IPS-15b (cell line): ENCODE results near the gene CEP104.

Experiments used
- H3K27me3 ChIP-seq: one replicate; pipeline ENCODE4 v1.6.1; 2013; ENCODE audit warnings: low read length; ENCODE audit not compliant: control insufficient read depth, insufficient read depth
- H3K36me3 ChIP-seq: one replicate; pipeline ENCODE4 v1.6.1; 2013; ENCODE audit warnings: low read length; ENCODE audit not compliant: control insufficient read depth, insufficient read depth
- H3K4me1 ChIP-seq: one replicate; pipeline ENCODE4 v1.6.1; 2013; ENCODE audit warnings: mild to moderate bottlenecking, low read length; ENCODE audit not compliant: control insufficient read depth, insufficient read depth
- H3K4me3 ChIP-seq: one replicate; pipeline ENCODE4 v1.5.1; 2013; ENCODE audit warnings: low read depth, low read length
- H3K9ac ChIP-seq: one replicate; pipeline ENCODE4 v1.6.1; 2013; ENCODE audit warnings: low read depth, mild to moderate bottlenecking, low read length
- H3K9me3 ChIP-seq: one replicate; pipeline ENCODE4 v1.6.1; 2013; ENCODE audit warnings: mild to moderate bottlenecking, low read length; ENCODE audit not compliant: control insufficient read depth, insufficient read depth

Gene CEP104

DNA sequence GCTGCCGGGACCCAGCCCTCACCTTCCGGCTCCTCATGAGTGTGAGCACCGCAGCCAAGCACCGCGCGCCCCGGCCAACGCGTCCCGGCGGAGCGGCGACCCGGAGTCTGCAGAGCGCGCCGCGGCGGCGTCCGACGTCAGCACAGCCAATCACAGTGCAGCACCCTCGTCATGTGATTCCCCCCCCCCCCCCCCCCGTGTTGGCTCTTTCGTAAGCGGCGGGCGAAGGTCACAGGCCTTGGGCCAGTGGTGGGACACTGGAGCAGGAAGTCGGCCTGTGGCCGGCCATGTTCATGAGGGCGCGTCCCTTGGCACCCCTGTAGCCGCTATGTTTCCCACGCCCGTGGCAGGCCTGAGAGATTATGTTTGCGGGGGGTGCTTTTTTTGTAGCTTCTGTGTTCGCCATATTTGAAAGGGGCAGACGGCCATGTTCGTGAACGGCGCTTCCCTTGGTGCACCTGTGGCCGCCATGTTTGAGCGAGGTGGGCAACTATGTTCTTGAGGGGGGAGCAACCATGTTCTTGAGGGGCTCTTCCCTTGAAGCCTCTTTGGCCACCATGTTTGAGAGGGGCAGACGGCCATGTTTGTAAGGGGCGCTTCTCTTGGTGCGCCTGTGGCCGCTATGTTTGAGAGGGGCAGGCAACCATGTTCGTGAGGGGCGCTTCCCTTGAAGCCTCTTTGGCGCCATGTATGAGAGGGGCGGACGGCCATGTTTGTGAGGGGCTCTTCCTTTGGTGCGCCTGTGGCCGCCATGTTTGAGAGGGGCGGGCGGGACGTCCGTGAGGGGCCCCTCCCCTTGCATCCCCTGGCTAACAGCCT, 43.3 kb upstream of the CEP104 start, which contains the start of gene C1orf174:
Gene C1orf174 (minus strand): TSS at position 123 of the 819 bp plus-strand sequence. CDS start 86 bp downstream, at position 37.
- Histone ChIP-seq H3K4me1 (peaks cover 3% of the 10 kb centered on the region), H3K4me3 (peak within 1 kb of the TSS; percentile 94), H3K9ac (peak within 1 kb of the TSS; percentile 93), H3K36me3 (no peaks in the 10 kb centered on the region), H3K9me3 (no peaks in the 10 kb centered on the region), H3K27me3 (no peaks in the 10 kb centered on the region)

DNA sequence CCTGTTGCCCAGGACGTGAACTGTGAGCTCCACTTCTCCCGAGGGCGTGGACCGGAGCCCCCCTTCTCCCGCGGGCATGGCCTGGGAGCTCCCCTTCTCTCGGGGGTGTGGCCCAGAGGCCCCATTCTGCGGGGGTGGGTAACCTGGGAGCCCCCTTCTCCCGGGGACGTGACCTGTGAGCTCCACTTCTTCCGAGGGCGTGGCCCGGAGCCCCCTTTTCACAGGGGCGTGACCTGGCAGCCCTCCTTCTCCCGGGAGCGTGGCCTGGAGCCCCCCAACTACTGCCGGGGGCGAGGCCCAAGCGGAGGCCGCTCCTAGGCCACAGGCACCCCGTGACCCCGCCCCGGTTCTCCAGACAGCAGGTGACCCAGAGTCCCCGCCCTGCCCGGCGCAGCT, 42.7 kb upstream of the CEP104 start:
- Histone ChIP-seq H3K36me3 (no peaks in the 10 kb centered on the region), H3K27me3 (no peaks in the 10 kb centered on the region), H3K9me3 (no peaks in the 10 kb centered on the region), H3K4me3 (peak overlapping the region; percentile 94), H3K4me1 (peaks cover 3% of the 10 kb centered on the region), H3K9ac (peak overlapping the region; percentile 93)

DNA sequence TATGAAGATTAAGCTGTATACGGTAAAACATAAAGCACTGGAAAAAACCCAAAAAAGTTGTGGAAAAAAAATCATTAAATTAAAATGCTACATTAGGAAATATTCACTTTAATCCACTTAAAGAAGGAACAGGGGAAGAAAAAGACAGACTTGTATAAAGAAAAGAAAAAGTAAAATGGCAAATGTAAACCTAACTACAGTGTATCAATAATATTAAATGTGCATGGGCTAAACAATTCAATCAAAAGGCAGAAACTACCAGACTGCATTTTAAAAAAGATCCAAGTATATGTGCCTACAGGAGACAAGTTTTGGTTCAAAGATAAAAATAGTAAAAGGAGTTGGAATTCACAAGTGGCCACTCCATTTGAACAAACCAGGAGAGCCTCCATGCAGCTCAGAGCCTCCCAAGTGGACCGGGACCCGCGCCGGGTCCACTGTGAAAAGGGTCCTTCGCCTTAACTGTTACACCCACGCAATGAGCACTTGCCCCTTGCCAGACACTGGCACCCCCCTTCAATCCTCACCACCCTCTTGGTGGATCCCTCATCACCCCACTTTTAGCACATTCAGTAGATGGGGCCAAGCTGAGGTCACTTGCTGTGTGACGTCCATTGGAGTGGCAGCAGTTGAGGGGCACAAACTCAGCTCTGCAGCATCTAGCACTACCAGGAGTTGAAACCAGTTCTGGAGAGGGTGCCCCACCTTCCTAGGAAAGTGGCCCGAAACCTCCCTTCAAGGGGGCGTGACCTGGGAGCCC, 42.2 kb upstream of the CEP104 start:
- peak overlapping the region; percentile 93 for H3K9ac ChIP-seq
- peaks cover 3% of the 10 kb centered on the region for H3K4me1 ChIP-seq
- H3K9me3 ChIP-seq: no peaks in the 10 kb centered on the region
- no peaks in the 10 kb centered on the region for H3K27me3 ChIP-seq
- no peaks in the 10 kb centered on the region for H3K36me3 ChIP-seq
- H3K4me3 ChIP-seq: peak overlapping the region; percentile 94

DNA sequence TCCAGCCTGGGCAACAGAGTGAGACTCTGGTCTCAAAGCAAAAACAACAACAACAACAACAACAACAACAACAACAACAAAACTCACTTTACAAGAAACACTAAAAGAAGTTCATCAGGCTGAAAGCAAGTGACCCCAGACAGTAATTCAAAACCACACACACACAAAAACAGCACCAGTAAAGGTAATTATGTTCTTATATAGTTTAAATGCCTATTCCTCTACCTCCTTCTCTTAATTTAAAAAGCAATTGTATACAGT, 41.4 kb upstream of the CEP104 start:
- H3K4me3 ChIP-seq: peak overlapping the region; percentile 11

DNA sequence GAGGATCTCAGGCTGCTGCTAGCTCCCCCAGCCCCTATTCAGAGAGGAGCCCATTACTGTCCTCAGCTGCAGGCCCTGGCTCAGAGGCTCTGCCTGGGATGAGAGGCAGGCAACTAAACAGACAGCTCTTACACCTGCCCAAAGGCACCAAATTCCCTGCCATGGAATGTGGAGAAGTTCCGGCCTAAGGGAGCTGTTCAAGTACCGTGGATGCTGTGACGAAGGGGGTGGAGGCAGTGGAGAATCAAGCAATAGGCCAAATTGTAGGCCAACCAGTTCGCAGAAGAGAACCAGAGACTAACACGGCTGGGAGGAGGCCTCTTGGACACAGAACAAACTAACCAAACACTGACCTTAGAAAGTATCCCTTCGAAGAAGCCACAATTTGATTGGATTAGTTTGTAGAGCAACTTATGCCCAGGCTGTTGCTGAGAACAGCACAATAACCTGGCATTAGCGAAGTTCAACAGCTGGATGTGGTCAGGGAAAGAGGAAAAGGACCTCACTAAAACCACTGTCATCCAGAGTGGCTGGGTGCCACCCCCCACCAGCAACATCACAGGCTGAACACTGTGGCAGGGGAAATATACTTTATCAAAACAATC, 39.5 kb upstream of the CEP104 start:
- Histone ChIP-seq H3K27me3 (no peaks in the 10 kb centered on the region), H3K36me3 (peaks cover 4% of the 10 kb centered on the region), H3K4me3 (no peak overlapping the region), H3K9me3 (no peaks in the 10 kb centered on the region), H3K9ac (no peak overlapping the region), H3K4me1 (no peaks in the 10 kb centered on the region)

More for the DNA sequence above, 41.4 kb upstream of the CEP104 start:
- Histone ChIP-seq H3K9ac (no peak overlapping the region), H3K27me3 (no peaks in the 10 kb centered on the region), H3K36me3 (no peaks in the 10 kb centered on the region), H3K4me1 (no peaks in the 10 kb centered on the region), H3K9me3 (no peaks in the 10 kb centered on the region)

DNA sequence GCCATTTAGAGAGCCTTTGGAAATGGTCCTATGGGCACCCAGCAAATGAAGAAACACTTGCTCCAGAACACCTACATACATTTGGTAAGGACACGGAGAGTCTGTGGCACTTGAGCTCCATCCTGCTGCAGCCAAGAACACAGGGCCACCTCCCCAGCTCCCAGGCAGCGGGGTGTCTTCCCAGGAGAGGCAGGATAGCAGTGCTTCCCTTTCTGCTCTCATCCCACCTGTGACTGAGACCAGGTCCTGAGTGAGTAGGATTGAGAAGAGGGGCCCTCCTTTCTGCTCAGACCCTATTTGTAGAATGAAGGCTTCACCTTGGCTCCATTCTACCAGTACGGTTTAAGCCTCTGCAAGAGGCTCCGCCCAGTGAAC, 38.9 kb upstream of the CEP104 start:
- Histone ChIP-seq H3K9ac (no peak overlapping the region), H3K9me3 (no peaks in the 10 kb centered on the region)

DNA sequence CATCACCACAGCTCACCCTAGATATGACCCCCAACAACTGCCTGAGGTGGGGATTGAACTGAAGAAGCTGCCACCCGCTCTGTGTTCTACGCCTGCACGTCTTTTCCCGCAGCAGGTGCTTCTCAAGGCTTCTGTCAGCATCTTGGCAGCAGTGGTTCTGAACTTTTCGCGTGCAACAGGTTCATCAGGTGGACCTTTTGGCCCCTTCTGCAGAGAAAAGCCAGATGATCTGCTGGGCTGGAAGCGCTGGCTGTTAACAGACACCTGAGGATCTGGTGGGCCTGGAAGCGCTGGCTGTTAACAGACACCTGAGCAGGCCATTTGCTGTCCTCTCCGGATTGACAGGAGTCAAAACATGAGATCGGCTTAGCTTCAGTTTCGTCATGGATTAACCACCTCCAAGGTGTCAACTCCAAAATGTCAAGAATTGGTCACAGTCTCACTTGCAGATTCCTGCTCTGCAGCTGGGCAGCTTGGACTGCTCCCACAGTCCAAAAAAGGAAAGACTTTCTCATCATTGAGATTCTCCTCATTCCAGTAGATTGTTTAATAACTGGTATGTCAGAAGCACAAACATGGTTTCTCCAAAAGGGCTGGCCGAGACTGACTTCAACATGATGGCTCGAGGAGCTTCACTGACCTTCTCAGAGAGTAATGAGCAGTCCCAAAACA, 38.4 kb upstream of the CEP104 start:
- no peaks in the 10 kb centered on the region for H3K27me3 ChIP-seq
- no peak overlapping the region for H3K4me3 ChIP-seq
- H3K36me3 ChIP-seq: peaks cover 9% of the 10 kb centered on the region
- H3K9me3 ChIP-seq: no peaks in the 10 kb centered on the region
- no peak overlapping the region for H3K9ac ChIP-seq
- no peaks in the 10 kb centered on the region for H3K4me1 ChIP-seq

More for the DNA sequence above, 38.9 kb upstream of the CEP104 start:
- H3K4me3 ChIP-seq: no peak overlapping the region
- no peaks in the 10 kb centered on the region for H3K4me1 ChIP-seq
- peaks cover 5% of the 10 kb centered on the region for H3K36me3 ChIP-seq
- no peaks in the 10 kb centered on the region for H3K27me3 ChIP-seq

DNA sequence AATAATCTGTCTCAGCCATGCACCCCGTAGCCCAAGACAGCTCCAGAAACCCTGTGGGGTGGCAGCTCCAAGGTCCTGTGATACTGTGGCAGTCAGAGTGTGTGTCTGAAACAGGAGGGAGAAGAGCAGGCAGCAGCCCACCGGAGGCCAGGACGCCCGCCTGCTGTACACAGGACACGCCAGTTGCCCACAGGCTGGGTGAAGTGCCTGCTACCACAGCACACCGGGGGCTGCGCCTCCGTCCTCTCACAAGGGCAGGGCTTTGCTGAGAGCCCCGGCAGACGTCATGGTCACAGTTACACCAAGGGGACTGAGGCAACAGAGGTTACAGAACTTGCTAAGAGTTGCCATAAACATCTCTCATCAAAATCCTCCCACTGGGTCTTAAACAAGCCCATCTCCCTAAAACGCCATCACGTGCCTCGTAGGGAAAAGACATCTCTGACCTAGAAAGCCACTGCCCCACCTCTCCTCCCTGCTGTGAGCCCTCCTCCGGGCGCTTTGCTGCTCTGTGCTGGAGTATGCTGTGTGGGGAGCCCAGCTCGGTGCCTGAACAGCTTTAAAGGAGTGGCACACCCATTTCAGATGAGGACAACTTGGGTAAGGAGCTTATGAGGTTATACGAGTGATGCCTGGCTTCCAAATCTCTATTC, 37.7 kb upstream of the CEP104 start:
- Histone ChIP-seq H3K9ac (no peak overlapping the region), H3K9me3 (no peaks in the 10 kb centered on the region), H3K36me3 (peaks cover 14% of the 10 kb centered on the region), H3K27me3 (no peaks in the 10 kb centered on the region), H3K4me1 (no peaks in the 10 kb centered on the region), H3K4me3 (no peak overlapping the region)

DNA sequence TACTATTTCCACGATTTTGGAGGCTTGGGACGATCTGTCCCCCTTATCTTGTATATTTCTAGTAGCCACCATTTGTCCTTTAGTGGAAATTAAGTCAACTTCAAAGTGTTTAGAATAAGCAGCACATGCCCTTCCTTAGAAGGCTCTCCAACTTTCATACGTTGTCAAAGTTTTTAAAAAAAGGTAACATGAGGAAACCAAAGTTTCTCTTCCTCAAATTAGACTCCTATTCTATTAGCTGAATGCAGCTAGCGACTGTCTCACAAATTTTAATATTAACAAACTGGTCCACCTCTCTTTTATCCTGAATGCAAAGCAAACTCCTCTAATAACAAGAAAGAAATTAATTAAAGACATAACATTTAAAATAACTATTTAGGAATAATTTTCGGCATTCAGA, 36.2 kb upstream of the CEP104 start:
- no peak overlapping the region for H3K9ac ChIP-seq
- no peaks in the 10 kb centered on the region for H3K27me3 ChIP-seq
- no peaks in the 10 kb centered on the region for H3K4me1 ChIP-seq
- no peaks in the 10 kb centered on the region for H3K9me3 ChIP-seq
- H3K36me3 ChIP-seq: peaks cover 17% of the 10 kb centered on the region
- H3K4me3 ChIP-seq: no peak overlapping the region

DNA sequence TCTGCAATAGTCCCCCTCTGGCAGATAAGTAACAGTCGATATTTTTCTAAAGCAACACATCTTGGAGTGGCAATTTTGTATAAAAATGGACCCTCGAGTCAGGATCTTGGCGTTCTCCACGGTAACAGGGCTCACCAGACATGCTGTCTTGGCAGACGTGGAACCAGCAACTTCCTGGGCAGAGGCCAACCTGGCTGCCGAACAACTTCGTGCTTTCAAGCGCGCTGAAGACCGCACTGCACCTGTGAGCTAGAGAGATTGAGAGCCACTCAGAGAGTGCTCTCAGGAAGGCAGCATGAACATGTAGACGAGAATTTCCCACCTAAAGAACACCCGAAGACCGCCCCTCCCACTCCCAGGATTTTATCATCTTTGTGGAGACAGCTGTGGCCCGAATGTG, 35.7 kb upstream of the CEP104 start:
- Histone ChIP-seq H3K9ac (no peak overlapping the region), H3K27me3 (no peaks in the 10 kb centered on the region), H3K4me3 (no peak overlapping the region), H3K4me1 (no peaks in the 10 kb centered on the region), H3K9me3 (no peaks in the 10 kb centered on the region), H3K36me3 (peaks cover 19% of the 10 kb centered on the region)

DNA sequence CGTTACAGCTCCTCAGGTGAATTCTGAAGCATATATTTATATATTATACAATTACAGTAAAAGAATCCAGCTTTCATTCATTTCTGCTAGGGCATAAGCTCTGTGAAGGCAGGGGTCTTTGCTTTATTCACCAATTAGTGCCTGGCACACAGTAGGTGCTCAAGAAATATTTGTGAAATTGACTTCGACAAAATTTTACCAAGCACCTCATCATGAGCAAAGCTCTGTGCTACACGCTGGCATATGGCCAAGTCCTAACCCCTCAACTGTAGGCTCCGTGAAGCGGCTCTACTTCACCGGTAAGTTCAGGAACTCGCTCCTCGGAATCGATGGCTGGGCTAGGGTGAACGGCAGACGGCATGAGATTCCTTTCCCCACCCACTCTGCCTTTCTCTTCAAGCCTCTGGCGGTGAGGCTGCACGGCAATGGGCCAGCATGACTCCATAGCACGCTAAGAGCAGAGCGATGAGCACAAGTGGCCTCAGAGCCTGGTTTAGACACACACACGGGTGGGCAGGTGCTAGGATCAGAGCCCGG, 34.4 kb upstream of the CEP104 start:
- H3K27me3 ChIP-seq: no peaks in the 10 kb centered on the region
- H3K4me3 ChIP-seq: no peak overlapping the region
- H3K36me3 ChIP-seq: peaks cover 20% of the 10 kb centered on the region
- no peaks in the 10 kb centered on the region for H3K4me1 ChIP-seq
- no peak overlapping the region for H3K9ac ChIP-seq
- H3K9me3 ChIP-seq: no peaks in the 10 kb centered on the region
